ENCODE data around the gene SRM.

The SRM gene

DNA sequence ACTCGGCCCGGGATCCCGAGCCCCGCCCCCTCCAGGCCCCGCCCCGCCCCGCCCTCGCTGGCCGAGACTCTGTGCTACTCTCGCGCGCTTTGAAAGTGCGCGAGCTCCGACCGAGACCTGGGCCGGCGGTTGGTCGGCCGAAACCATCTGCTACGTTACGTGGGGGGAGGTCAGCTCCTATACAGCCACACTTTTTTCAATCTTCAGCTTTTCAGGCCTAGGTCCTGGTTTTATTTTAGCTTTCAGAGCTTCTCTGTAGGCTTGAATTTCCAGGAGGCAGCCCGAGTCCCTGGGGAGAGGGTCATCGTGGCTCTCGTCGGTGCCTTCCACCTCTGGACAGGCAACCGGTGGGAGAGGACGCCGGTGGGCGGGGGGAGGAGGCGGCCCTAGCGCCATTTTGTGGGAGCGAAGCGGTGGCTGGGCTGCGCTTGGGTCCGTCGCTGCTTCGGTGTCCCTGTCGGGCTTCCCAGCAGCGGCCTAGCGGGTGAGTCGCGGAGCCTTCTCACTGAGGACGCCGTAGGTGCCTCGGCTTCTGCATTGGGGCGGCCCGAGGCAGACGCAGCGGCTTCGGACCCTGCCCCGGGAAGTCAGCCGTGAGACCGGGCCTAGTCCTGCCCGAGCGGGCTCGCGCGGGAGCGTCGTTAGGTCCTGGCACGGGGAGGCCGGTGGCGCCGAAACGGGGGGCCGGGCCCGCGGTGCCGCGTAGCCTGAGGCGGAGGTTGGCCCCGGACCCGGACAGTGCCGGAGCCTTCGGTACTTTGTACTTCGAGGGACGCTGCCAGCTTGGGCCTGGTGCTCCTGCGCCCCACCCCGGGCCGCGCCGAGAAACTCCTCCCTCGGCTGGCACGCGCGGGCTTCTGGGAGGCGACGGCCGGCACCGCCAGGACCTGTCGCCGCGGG, 47.3 kb downstream of the SRM start, which contains the start of gene TARDBP (continued):
- TF ChIP-seq, protein P1, sequence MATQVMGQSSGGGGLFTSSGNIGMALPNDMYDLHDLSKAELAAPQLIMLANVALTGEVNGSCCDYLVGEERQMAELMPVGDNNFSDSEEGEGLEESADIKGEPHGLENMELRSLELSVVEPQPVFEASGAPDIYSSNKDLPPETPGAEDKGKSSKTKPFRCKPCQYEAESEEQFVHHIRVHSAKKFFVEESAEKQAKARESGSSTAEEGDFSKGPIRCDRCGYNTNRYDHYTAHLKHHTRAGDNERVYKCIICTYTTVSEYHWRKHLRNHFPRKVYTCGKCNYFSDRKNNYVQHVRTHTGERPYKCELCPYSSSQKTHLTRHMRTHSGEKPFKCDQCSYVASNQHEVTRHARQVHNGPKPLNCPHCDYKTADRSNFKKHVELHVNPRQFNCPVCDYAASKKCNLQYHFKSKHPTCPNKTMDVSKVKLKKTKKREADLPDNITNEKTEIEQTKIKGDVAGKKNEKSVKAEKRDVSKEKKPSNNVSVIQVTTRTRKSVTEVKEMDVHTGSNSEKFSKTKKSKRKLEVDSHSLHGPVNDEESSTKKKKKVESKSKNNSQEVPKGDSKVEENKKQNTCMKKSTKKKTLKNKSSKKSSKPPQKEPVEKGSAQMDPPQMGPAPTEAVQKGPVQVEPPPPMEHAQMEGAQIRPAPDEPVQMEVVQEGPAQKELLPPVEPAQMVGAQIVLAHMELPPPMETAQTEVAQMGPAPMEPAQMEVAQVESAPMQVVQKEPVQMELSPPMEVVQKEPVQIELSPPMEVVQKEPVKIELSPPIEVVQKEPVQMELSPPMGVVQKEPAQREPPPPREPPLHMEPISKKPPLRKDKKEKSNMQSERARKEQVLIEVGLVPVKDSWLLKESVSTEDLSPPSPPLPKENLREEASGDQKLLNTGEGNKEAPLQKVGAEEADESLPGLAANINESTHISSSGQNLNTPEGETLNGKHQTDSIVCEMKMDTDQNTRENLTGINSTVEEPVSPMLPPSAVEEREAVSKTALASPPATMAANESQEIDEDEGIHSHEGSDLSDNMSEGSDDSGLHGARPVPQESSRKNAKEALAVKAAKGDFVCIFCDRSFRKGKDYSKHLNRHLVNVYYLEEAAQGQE (tag by site-specific recombination; IDR thresholded peaks at IDR 0.05) = no peak
- TF ChIP-seq ZNF514 (tag by site-specific recombination; IDR thresholded peaks at IDR 0.05) (no peak), ZNF121 (tag by site-specific recombination; IDR thresholded peaks at IDR 0.05) (peak; percentile 71), ZNF558 (tag by site-specific recombination; IDR thresholded peaks at IDR 0.05) (no peak; the same call in 1 of the 2 replicates), BCL11B (tag by site-specific recombination; IDR thresholded peaks at IDR 0.05; ENCODE audit: low read depth) (no peak), ZBTB8A (tag by site-specific recombination; IDR thresholded peaks at IDR 0.05) (peak; percentile 57), WT1 (tag by site-specific recombination; IDR thresholded peaks at IDR 0.05) (0 out of 2 replicates have a peak, but pooled peaks have one; percentile 47), ZNF76 (tag by site-specific recombination; IDR thresholded peaks at IDR 0.05; ENCODE audit: borderline replicate concordance, low read depth) (peak; percentile 76), OSR2 (tag by site-specific recombination; IDR thresholded peaks at IDR 0.05) (peak; percentile 11; the same call in 1 of the 2 replicates), HOXD13 (CRISPR knock-in tag; IDR thresholded peaks at IDR 0.05; ENCODE audit: borderline replicate concordance) (0 out of 2 replicates have a peak, but pooled peaks have one; percentile 46), GLI2 (tag by site-specific recombination; IDR thresholded peaks at IDR 0.05; ENCODE audit: borderline replicate concordance, low read depth) (no peak), ZNF596 (tag by site-specific recombination; IDR thresholded peaks at IDR 0.05) (no peak), ZSCAN30 (tag by site-specific recombination; IDR thresholded peaks at IDR 0.05) (peak; percentile 35; the same call in 1 of the 2 replicates), ZNF266 (tag by site-specific recombination; IDR thresholded peaks at IDR 0.05; ENCODE audit: low read depth) (no peak), HOXC10 (CRISPR knock-in tag; IDR thresholded peaks at IDR 0.05) (no peak), KLF16 (tag by site-specific recombination; IDR thresholded peaks at IDR 0.05) (peak; percentile 90)
- TF ChIP-seq, protein P2, sequence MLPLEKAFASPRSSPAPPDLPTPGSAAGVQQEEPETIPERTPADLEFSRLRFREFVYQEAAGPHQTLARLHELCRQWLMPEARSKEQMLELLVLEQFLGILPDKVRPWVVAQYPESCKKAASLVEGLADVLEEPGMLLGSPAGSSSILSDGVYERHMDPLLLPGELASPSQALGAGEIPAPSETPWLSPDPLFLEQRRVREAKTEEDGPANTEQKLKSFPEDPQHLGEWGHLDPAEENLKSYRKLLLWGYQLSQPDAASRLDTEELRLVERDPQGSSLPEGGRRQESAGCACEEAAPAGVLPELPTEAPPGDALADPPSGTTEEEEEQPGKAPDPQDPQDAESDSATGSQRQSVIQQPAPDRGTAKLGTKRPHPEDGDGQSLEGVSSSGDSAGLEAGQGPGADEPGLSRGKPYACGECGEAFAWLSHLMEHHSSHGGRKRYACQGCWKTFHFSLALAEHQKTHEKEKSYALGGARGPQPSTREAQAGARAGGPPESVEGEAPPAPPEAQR (tag by site-specific recombination; IDR thresholded peaks at IDR 0.05) = no peak
- TF ChIP-seq, protein P3, sequence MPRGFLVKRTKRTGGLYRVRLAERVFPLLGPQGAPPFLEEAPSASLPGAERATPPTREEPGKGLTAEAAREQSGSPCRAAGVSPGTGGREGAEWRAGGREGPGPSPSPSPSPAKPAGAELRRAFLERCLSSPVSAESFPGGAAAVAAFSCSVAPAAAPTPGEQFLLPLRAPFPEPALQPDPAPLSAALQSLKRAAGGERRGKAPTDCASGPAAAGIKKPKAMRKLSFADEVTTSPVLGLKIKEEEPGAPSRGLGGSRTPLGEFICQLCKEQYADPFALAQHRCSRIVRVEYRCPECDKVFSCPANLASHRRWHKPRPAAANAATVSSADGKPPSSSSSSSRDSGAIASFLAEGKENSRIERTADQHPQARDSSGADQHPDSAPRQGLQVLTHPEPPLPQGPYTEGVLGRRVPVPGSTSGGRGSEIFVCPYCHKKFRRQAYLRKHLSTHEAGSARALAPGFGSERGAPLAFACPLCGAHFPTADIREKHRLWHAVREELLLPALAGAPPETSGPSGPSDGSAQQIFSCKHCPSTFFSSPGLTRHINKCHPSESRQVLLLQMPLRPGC (tag by site-specific recombination; IDR thresholded peaks at IDR 0.05) = peak; percentile 32
- TF ChIP-seq, protein P4, sequence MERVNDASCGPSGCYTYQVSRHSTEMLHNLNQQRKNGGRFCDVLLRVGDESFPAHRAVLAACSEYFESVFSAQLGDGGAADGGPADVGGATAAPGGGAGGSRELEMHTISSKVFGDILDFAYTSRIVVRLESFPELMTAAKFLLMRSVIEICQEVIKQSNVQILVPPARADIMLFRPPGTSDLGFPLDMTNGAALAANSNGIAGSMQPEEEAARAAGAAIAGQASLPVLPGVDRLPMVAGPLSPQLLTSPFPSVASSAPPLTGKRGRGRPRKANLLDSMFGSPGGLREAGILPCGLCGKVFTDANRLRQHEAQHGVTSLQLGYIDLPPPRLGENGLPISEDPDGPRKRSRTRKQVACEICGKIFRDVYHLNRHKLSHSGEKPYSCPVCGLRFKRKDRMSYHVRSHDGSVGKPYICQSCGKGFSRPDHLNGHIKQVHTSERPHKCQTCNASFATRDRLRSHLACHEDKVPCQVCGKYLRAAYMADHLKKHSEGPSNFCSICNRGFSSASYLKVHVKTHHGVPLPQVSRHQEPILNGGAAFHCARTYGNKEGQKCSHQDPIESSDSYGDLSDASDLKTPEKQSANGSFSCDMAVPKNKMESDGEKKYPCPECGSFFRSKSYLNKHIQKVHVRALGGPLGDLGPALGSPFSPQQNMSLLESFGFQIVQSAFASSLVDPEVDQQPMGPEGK (tag by site-specific recombination; IDR thresholded peaks at IDR 0.05) = no peak; the same call in none of the 2 replicates
- TF ChIP-seq, protein P5, sequence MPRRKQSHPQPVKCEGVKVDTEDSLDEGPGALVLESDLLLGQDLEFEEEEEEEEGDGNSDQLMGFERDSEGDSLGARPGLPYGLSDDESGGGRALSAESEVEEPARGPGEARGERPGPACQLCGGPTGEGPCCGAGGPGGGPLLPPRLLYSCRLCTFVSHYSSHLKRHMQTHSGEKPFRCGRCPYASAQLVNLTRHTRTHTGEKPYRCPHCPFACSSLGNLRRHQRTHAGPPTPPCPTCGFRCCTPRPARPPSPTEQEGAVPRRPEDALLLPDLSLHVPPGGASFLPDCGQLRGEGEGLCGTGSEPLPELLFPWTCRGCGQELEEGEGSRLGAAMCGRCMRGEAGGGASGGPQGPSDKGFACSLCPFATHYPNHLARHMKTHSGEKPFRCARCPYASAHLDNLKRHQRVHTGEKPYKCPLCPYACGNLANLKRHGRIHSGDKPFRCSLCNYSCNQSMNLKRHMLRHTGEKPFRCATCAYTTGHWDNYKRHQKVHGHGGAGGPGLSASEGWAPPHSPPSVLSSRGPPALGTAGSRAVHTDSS (tag by site-specific recombination; IDR thresholded peaks at IDR 0.05) = no peak
- TF ChIP-seq, protein P6, sequence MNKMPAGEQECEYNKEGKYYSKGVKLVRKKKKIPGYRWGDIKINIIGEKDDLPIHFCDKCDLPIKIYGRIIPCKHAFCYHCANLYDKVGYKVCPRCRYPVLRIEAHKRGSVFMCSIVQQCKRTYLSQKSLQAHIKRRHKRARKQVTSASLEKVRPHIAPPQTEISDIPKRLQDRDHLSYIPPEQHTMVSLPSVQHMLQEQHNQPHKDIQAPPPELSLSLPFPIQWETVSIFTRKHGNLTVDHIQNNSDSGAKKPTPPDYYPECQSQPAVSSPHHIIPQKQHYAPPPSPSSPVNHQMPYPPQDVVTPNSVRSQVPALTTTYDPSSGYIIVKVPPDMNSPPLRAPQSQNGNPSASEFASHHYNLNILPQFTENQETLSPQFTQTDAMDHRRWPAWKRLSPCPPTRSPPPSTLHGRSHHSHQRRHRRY (tag by site-specific recombination; IDR thresholded peaks at IDR 0.05) = no peak
- TF ChIP-seq, protein P7, sequence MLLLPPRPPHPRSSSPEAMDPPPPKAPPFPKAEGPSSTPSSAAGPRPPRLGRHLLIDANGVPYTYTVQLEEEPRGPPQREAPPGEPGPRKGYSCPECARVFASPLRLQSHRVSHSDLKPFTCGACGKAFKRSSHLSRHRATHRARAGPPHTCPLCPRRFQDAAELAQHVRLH (tag by site-specific recombination; IDR thresholded peaks at IDR 0.05) = no peak; the same call in 1 of the 2 replicates
- TF ChIP-seq, protein P8, sequence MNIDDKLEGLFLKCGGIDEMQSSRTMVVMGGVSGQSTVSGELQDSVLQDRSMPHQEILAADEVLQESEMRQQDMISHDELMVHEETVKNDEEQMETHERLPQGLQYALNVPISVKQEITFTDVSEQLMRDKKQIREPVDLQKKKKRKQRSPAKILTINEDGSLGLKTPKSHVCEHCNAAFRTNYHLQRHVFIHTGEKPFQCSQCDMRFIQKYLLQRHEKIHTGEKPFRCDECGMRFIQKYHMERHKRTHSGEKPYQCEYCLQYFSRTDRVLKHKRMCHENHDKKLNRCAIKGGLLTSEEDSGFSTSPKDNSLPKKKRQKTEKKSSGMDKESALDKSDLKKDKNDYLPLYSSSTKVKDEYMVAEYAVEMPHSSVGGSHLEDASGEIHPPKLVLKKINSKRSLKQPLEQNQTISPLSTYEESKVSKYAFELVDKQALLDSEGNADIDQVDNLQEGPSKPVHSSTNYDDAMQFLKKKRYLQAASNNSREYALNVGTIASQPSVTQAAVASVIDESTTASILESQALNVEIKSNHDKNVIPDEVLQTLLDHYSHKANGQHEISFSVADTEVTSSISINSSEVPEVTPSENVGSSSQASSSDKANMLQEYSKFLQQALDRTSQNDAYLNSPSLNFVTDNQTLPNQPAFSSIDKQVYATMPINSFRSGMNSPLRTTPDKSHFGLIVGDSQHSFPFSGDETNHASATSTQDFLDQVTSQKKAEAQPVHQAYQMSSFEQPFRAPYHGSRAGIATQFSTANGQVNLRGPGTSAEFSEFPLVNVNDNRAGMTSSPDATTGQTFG (tag by site-specific recombination; IDR thresholded peaks at IDR 0.05; ENCODE audit: borderline replicate concordance) = no peak; the same call in 1 of the 2 replicates

All from HEK293 (cell line).